Measurements from ENCODE around the gene RBM6.

- no peak for TF ChIP-seq CTCF (IDR thresholded peaks at IDR 0.05)
- TF ChIP-seq POLR2AphosphoS5 (IDR thresholded peaks at IDR 0.05): no peak
Observed at GRCh38 chr3:49916686-49917085, 23.3 kb upstream of the RBM6 start.
